ENCODE data around the gene PELI3.
A peak's percentile ranks its signal among the peaks of the same experiment; 100 is the strongest.
"Not testable (repeated sequence)": the region's sequence is repeated elsewhere in the genome, so short reads cannot be mapped to it uniquely, and the experiment has no call there.

Gene PELI3

GRCh38 chr11:66466225-66467033 lies at the start of gene PELI3:
TSS of gene PELI3 (plus strand) at chr11:66466905. CDS start at chr11:66468129, 1,224 bp downstream.
- DNase-seq (ENCODE audit: low spot score), result peak; percentile 98

- DNase-seq (ENCODE audit: low spot score), result no peak
Measured at GRCh38 chr11:66417000-66417399, 49.7 kb upstream of the PELI3 start.

- peak; percentile 62 for DNase-seq (ENCODE audit: low spot score)
Measured at GRCh38 chr11:66418168-66418985, 48.3 kb upstream of the PELI3 start.

- no peak for DNase-seq (ENCODE audit: low spot score)
Measured at GRCh38 chr11:66418986-66419308, 47.8 kb upstream of the PELI3 start.

- DNase-seq (ENCODE audit: low spot score), result no peak
Measured at GRCh38 chr11:66419825-66420224, 46.9 kb upstream of the PELI3 start.

GRCh38 chr11:66420671-66421476 lies 45.8 kb upstream of the PELI3 start, which contains the start of gene NPAS4:
TSS of gene NPAS4 (plus strand) at chr11:66421035. CDS start at chr11:66421180, 145 bp downstream.
- no peak for DNase-seq (ENCODE audit: low spot score)

- peak; percentile 89 for DNase-seq (ENCODE audit: low spot score)
Measured at GRCh38 chr11:66421492-66422205, 45.1 kb upstream of the PELI3 start.

GRCh38 chr11:66426314-66426713 lies 40.4 kb upstream of the PELI3 start:
- DNase-seq (ENCODE audit: low spot score), result no peak

- no peak for DNase-seq (ENCODE audit: low spot score)
Measured at GRCh38 chr11:66428933-66429332, 37.8 kb upstream of the PELI3 start.

- DNase-seq (ENCODE audit: low spot score), result peak; percentile 68
Measured at GRCh38 chr11:66429983-66430602, 36.6 kb upstream of the PELI3 start.

GRCh38 chr11:66431287-66431686 lies 35.4 kb upstream of the PELI3 start:
- DNase-seq (ENCODE audit: low spot score), result not testable (repeated sequence)

GRCh38 chr11:66431871-66432329 lies 34.8 kb upstream of the PELI3 start:
- DNase-seq (ENCODE audit: low spot score), result not testable (repeated sequence)

- DNase-seq (ENCODE audit: low spot score), result no peak
Measured at GRCh38 chr11:66432597-66432996, 34.1 kb upstream of the PELI3 start.

- DNase-seq (ENCODE audit: low spot score), result no peak
Measured at GRCh38 chr11:66437979-66438503, 28.7 kb upstream of the PELI3 start.

GRCh38 chr11:66438504-66439466 lies 27.9 kb upstream of the PELI3 start, which contains the start of gene MRPL11:
TSS of gene MRPL11 (minus strand) at chr11:66438848. CDS start at chr11:66438754, 94 bp downstream.
- DNase-seq (ENCODE audit: low spot score), result peak; percentile 94

- not testable (repeated sequence) for DNase-seq (ENCODE audit: low spot score)
Measured at GRCh38 chr11:66440101-66440939, 26.4 kb upstream of the PELI3 start.

- not testable (repeated sequence) for DNase-seq (ENCODE audit: low spot score)
Measured at GRCh38 chr11:66440940-66441282, 25.8 kb upstream of the PELI3 start.

GRCh38 chr11:66443602-66444001 lies 23.1 kb upstream of the PELI3 start:
- no peak for DNase-seq (ENCODE audit: low spot score)

- DNase-seq (ENCODE audit: low spot score), result no peak
Measured at GRCh38 chr11:66447012-66447411, 19.7 kb upstream of the PELI3 start.
